PC-3 (cell line): Measurements from ENCODE around the gene CNTNAP5. TPM values are rescaled to one million over a fixed set of nuclear protein-coding genes. Genes with fewer than 3 reads are reported as not detected.

Source experiments
- ATAC-seq: fragments of 200-7000 bp; cut with Tn5 transposase; 2 replicates; pipeline ENCODE4 v1.9.1; 2020; ENCODE audit warnings: mild to moderate bottlenecking, moderate library complexity
- BruUV-seq: library from RNA; stranded (reverse); fragments of 400-500 nt; replicated peaks from 2 replicates; lab custom pipeline; 2021; lab: Mats Ljungman, UMichigan
- CTCF ChIA-PET: fragments of 300-600 bp; sonication (Branson Sonifier 250); formaldehyde crosslinking; loops from one replicate; lab custom pipeline; 2022; ENCODE audit warnings: antibody characterized with exemption; lab: Charles Lee
- POLR2A ChIA-PET: fragments of 300-600 bp; sonication (Branson Sonifier 250); formaldehyde crosslinking; loops from one replicate; lab custom pipeline; 2022; ENCODE audit warnings: antibody characterized with exemption; ENCODE audit not compliant: unreplicated experiment; lab: Charles Lee
- DNase-seq: peaks from one replicate; pipeline ENCODE4 v3.0.0-alpha.2; 2015
- H2AFZ ChIP-seq: fragments of 300-600 bp; sonication (generic); 2 replicates; pipeline ENCODE4 v1.6.0; 2016; ENCODE audit warnings: antibody characterized with exemption, low read length
- H3F3A ChIP-seq: fragments of 300-600 bp; sonication (generic); one replicate; pipeline ENCODE4 v1.6.0; 2017; ENCODE audit warnings: antibody characterized with exemption, low read length, control low read depth, mild to moderate bottlenecking; ENCODE audit not compliant: unreplicated experiment
- H3K27ac ChIP-seq: fragments of 300-600 bp; sonication (generic); 2 replicates; pipeline ENCODE4 v1.5.1; 2016; ENCODE audit warnings: mild to moderate bottlenecking, low read length
- H3K27me3 ChIP-seq: fragments of 300-600 bp; sonication (generic); 2 replicates; pipeline ENCODE4 v1.6.1; 2016; ENCODE audit warnings: low read length, mixed read lengths
- H3K36me3 ChIP-seq: fragments of 300-600 bp; sonication (generic); 2 replicates; pipeline ENCODE4 v1.6.1; 2016; ENCODE audit warnings: low read depth, mixed run types, low read length, mixed read lengths
- H3K4me1 ChIP-seq: fragments of 300-600 bp; sonication (generic); 2 replicates; pipeline ENCODE4 v1.5.1; 2016; ENCODE audit warnings: low read length; ENCODE audit not compliant: insufficient read depth
- H3K4me2 ChIP-seq: fragments of 300-600 bp; sonication (generic); 2 replicates; pipeline ENCODE4 v1.6.0; 2016; ENCODE audit warnings: low read length
- H3K4me3 ChIP-seq: fragments of 300-600 bp; sonication (generic); 2 replicates; pipeline ENCODE4 v1.5.1; 2016; ENCODE audit warnings: mild to moderate bottlenecking, low read length, mixed read lengths
- H3K79me2 ChIP-seq: fragments of 300-600 bp; sonication (generic); 2 replicates; pipeline ENCODE4 v1.6.1; 2017; ENCODE audit warnings: low read length, mixed read lengths
- H3K9ac ChIP-seq: fragments of 300-600 bp; sonication (generic); 2 replicates; pipeline ENCODE4 v1.6.0; 2016; ENCODE audit warnings: mild to moderate bottlenecking, low read length
- H3K9me2 ChIP-seq: fragments of 300-600 bp; sonication (generic); replicated peaks from 2 replicates; pipeline ENCODE4 v1.6.1; 2016; ENCODE audit warnings: mixed run types, low read length, mixed read lengths
- H3K9me3 ChIP-seq: fragments of 300-600 bp; sonication (generic); 2 replicates; pipeline ENCODE4 v1.6.1; 2016; ENCODE audit warnings: low read length, mixed read lengths
- H4K20me1 ChIP-seq: fragments of 300-600 bp; sonication (generic); 2 replicates; pipeline ENCODE4 v1.6.1; 2016; ENCODE audit warnings: low read length, mixed read lengths
- CTCF ChIP-seq: fragments of 300-600 bp; sonication (generic); conservative IDR thresholded peaks from 2 replicates; pipeline ENCODE4 v1.5.1; 2017; ENCODE audit warnings: antibody characterized with exemption, low read depth, mild to moderate bottlenecking, low read length
- EZH2 ChIP-seq: fragments of 300-600 bp; sonication (generic); IDR thresholded peaks from one replicate; pipeline ENCODE4 v1.6.1; 2017; ENCODE audit warnings: antibody characterized with exemption, mild to moderate bottlenecking, low read length; ENCODE audit not compliant: unreplicated experiment
- EZH2phosphoT487 ChIP-seq: fragments of 300-600 bp; sonication (generic); IDR thresholded peaks from 2 replicates; pipeline ENCODE4 v1.6.1; 2018; ENCODE audit warnings: mild to moderate bottlenecking, antibody characterized with exemption, low read length, borderline replicate concordance
- intact Hi-C: fragments of 100-400 bp; cut with micrococcal nuclease; formaldehyde crosslinking; loops from 2 replicates; pipeline ENCODE4 v1.9.0; 2023
- total RNA-seq: library from RNA; depleted of rRNA; stranded (reverse); fragments of >200 nt; gene quantifications from 2 replicates; pipeline ENCODE4 v1.2.3, GENCODE V29; 2014

CNTNAP5 gene
- total RNA-seq, 1 experiment from 2014 or later, result not detected

GRCh38 chr2:124558277-124558905 lies 533.3 kb downstream of the CNTNAP5 start:
- H3K4me2 ChIP-seq, result no peak overlapping the region
- H3K9ac ChIP-seq, result no peak overlapping the region
- no peak overlapping the region for H3K4me3 ChIP-seq
- H3K27me3 ChIP-seq, result no peaks in the 10 kb centered on the region
- no peak overlapping the region for H2AFZ ChIP-seq
- H3K36me3 ChIP-seq, result no peaks in the 10 kb centered on the region
- no peaks in the 10 kb centered on the region for H4K20me1 ChIP-seq
- H3K4me1 ChIP-seq, result no peaks in the 10 kb centered on the region
- TF ChIP-seq EZH2, result no peak
- no peak for TF ChIP-seq EZH2phosphoT487
- TF ChIP-seq CTCF, result no peak
- no peaks in the 10 kb centered on the region for H3K9me3 ChIP-seq
- no peak overlapping the region for H3K27ac ChIP-seq
- no peaks in the 10 kb centered on the region for H3F3A ChIP-seq
- CTCF ChIA-PET, result no interaction called here
- ATAC-seq, result no peak
- no peak for DNase-seq
- H3K79me2 ChIP-seq, result no peaks in the 10 kb centered on the region
- POLR2A ChIA-PET, result no interaction called here
- no peaks in the 10 kb centered on the region for H3K9me2 ChIP-seq
- BruUV-seq, result no TSS peak
- intact Hi-C loops, result no loop called here

- H3K4me2 ChIP-seq, result no peak overlapping the region
- H2AFZ ChIP-seq, result no peak overlapping the region
- intact Hi-C loops, result no loop called here
- H3K9me3 ChIP-seq, result no peaks in the 10 kb centered on the region
- H3K79me2 ChIP-seq, result no peaks in the 10 kb centered on the region
- no peak overlapping the region for H3K4me3 ChIP-seq
- H3K27me3 ChIP-seq, result no peaks in the 10 kb centered on the region
- no peak for DNase-seq
- no peak overlapping the region for H3K27ac ChIP-seq
- no peaks in the 10 kb centered on the region for H3F3A ChIP-seq
- TF ChIP-seq EZH2phosphoT487, result no peak
- TF ChIP-seq CTCF, result no peak
- TF ChIP-seq EZH2, result no peak
- H4K20me1 ChIP-seq, result no peaks in the 10 kb centered on the region
- BruUV-seq, result no TSS peak
- ChIA-PET POLR2A (no interaction called here), CTCF (no interaction called here)
- no peak overlapping the region for H3K9ac ChIP-seq
- H3K4me1 ChIP-seq, result no peaks in the 10 kb centered on the region
- no peaks in the 10 kb centered on the region for H3K9me2 ChIP-seq
- H3K36me3 ChIP-seq, result no peaks in the 10 kb centered on the region
- ATAC-seq, result no peak
These were observed 534.1 kb downstream of the CNTNAP5 start for GRCh38 chr2:124559236-124559635.

GRCh38 chr2:124560592-124561112 lies 535.6 kb downstream of the CNTNAP5 start:
- CTCF ChIA-PET, result no interaction called here
- H3K79me2 ChIP-seq, result no peaks in the 10 kb centered on the region
- BruUV-seq, result no TSS peak
- ATAC-seq (no peak), DNase-seq (no peak)
- no peaks in the 10 kb centered on the region for H4K20me1 ChIP-seq
- no peaks in the 10 kb centered on the region for H3F3A ChIP-seq
- intact Hi-C loops, result no loop called here
- no peak overlapping the region for H2AFZ ChIP-seq
- no peak overlapping the region for H3K9ac ChIP-seq
- no peaks in the 10 kb centered on the region for H3K9me3 ChIP-seq
- no peak overlapping the region for H3K4me3 ChIP-seq
- TF ChIP-seq EZH2 (no peak), EZH2phosphoT487 (no peak), CTCF (no peak)
- H3K4me1 ChIP-seq, result no peaks in the 10 kb centered on the region
- H3K4me2 ChIP-seq, result no peak overlapping the region
- no peak overlapping the region for H3K27ac ChIP-seq
- H3K36me3 ChIP-seq, result no peaks in the 10 kb centered on the region
- no peaks in the 10 kb centered on the region for H3K27me3 ChIP-seq
- no peaks in the 10 kb centered on the region for H3K9me2 ChIP-seq
- POLR2A ChIA-PET, result no interaction called here
